GM18526 (cell line): ENCODE results near the gene OR2T27.

ENCODE experiments used
- POLR2A ChIP-seq: IDR thresholded peaks from 3 replicates; pipeline ENCODE4 v1.6.1; 2011; ENCODE audit not compliant: insufficient read length; ENCODE audit errors: extremely low read depth

The OR2T27 gene

DNA sequence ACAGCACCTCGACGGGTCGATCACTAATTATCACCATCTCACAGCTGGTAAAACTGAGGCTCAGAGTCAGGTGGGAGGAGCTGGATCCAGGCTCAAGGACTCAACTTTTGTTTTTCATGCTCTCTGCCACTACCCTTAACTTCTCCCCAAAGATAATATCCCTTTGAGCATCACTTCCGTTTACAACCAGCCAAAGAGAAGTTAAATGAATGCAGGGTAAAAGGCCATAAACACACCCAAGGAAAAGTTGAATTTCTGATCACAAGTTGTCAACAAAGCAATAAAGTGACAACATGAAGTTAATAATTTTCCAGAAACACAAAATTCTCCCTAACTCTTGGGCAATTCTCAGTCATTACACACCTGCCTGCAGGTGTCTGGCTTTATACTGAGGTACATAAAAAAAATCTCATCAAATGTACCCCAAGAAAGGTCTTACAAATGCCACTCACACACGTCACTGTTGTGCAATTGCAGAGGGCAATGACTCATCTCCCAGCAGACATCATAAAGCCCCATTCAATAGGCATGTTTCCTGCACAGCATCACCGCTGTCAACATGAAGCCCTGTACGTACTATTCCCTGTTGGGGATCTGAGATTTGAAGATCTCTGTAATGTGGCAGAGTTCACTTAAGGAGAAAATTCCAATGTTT lies 23.8 kb downstream of the OR2T27 start:
- no peak for TF ChIP-seq POLR2A

DNA sequence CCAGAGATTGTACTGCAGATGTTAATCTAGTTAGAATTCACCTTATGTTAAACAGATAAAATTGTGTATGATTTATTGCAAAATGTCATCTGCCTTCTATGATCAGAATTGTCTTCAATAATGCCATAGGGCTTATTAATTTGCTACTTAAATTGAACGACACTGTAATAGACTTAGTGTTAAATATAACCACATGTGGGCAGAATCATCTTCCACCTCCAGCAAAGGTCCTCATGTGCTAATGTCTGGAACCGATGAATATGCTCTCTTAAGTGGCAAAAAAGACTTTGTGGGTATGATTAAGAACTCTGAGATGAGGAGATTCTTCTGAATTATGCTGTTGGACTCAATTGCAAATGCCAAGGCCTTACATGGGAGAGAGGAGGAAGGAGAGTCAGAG lies 24.8 kb downstream of the OR2T27 start:
- no peak for TF ChIP-seq POLR2A

DNA sequence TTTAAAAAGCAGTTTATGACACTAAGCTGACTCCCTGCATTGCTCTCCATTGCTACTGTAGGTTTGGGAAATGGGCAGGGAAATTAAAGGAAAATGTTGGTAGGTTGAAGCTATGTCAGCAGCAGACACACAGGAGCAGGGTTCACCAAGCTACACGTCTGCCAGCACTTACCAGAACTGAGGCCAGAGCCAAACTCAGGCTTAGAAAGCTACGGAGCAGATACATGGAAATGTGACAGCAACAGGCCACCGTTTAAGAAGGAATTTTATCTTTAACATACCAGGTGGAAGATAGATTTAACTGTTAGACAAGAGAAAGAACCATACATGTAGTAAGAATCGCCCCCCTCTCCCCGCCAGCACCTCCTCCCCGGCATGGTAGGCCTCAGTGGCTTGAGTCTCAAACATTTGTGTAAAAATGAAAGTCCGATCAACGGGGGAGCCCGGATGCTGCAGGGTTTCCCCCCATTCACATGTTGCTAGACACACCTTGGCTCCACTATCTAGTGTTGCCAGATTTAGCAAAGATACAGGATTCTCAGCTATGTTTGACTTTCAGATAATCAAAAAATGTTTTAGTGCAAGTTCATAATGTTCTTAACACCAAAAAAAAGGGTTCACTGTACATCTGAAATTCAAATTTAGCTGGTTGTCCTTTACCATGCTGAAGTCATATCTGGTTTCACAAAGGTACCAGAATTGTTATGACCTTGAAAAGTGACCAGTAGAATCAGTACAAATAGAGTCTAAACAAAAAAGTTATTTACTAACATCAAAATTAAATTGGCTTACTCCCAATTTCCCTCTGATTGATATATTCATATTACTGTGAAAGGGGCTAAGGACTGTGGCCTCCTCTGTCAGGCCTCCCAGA lies 27.1 kb downstream of the OR2T27 start:
- TF ChIP-seq POLR2A: no peak

DNA sequence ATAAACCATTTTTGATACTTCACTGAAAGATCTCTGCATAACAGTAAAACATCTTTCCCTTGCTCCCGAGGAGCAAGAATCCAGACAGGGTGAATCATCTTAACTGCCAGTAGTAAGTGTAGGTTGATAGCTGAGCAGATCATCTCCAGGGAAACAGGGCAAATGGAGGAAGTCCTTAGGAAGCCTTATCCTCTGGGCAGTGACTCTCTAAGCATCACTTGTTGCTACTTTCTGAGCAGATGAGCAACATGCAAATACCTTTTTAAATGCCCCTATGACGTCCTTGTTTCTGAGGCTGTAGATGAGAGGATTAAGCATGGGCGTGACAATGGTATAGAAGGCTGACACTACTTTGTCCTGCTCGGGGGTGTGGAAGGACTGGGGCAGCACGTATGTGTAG lies 29.4 kb downstream of the OR2T27 start:
- TF ChIP-seq POLR2A: no peak

- no peak for TF ChIP-seq POLR2A
These were observed 30.2 kb downstream of the OR2T27 start for GRCh38 chr1:248625166-248625565.

DNA sequence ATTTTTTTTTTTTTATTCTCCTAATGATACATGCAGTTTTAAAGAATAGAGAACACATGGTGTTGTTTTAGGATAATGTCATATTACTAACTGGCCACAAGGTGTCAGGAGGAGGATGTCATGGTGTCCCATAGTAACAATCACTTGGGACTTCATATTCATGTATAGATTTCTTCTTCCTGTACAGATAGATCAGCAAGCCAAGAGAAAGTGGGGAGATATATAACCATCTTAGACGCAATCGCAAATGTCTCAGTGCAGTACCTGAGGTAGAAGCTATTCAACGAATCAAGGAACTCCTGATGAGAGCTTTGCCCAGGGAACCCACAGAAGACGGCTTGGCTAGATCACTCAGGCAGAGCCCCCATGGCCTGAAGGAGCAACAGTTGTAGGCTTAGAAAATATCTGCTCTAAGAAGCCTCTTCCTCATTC lies 32.7 kb downstream of the OR2T27 start:
- TF ChIP-seq POLR2A: no peak

GRCh38 chr1:248621770-248622169 lies 33.6 kb downstream of the OR2T27 start:
- TF ChIP-seq POLR2A: no peak

- no peak for TF ChIP-seq POLR2A
These were observed 36.5 kb downstream of the OR2T27 start for GRCh38 chr1:248618878-248619277.

- TF ChIP-seq POLR2A: no peak
These were observed 37.2 kb downstream of the OR2T27 start for GRCh38 chr1:248618119-248618518.

- no peak for TF ChIP-seq POLR2A
These were observed 41.6 kb downstream of the OR2T27 start for GRCh38 chr1:248613742-248614141.

DNA sequence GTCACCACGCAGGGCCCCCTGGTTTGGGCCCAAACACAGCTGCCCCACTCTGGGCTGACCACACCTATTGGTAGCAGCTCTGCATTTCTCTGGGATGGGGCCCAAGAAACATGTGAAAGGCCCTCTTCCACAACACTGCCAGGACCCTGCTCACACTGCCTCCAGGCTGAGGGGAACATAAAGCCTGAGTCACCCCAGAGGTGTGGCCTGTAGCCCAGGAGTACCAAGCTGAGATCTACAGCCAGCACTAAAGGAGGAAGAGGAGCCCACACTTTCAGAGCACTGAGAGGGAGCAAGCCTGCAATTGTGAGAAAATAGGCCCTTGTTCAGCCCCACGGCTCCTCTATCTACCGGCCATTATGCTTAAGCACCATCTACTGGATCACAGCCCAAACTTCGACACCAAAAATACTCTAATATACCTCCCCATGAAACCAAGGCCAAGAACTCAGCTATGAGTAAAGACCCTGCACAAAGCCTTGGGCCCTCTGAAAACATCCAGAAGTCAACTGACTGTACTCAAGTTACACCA lies 43.4 kb downstream of the OR2T27 start:
- TF ChIP-seq POLR2A: no peak

- no peak for TF ChIP-seq POLR2A
These were observed 45.0 kb downstream of the OR2T27 start for GRCh38 chr1:248610301-248610700.
